CD4-positive, CD25-positive, alpha-beta regulatory T cell (primary cell): ENCODE measurements around the gene OSBP2. TPM values are rescaled to one million over a fixed set of nuclear protein-coding genes. Genes with fewer than 3 reads are reported as not detected.

Experiments used
- ATAC-seq, 2 donors: fragments of 150-1000 bp; cut with Tn5 transposase; one replicate each; pipeline ENCODE4 v1.10.0; 2021; ENCODE audit warnings: low read depth in 2 of 2, moderate number of reproducible peaks in 2 of 2, moderate library complexity in 1 of 2
- DNase-seq, 3 donors: peaks; one replicate each; pipeline versions ENCODE4 v3.0.0 to v3.0.0-alpha.2; 2012 to 2022; ENCODE audit warnings: mixed read lengths in 1 of 3
- H3K27ac ChIP-seq: one replicate; pipeline ENCODE4 v1.7.0; 2013; ENCODE audit warnings: mild to moderate bottlenecking, low read length; ENCODE audit not compliant: insufficient read depth, poor library complexity, severe bottlenecking
- H3K27me3 ChIP-seq: one replicate; pipeline ENCODE4 v1.7.0; 2013; ENCODE audit warnings: low read length; ENCODE audit not compliant: control insufficient read depth, insufficient read depth
- H3K36me3 ChIP-seq: one replicate; pipeline ENCODE4 v1.7.0; 2013; ENCODE audit warnings: mild to moderate bottlenecking, low read length, moderate library complexity; ENCODE audit not compliant: control insufficient read depth, insufficient read depth
- H3K4me1 ChIP-seq: 2 replicates; pipeline ENCODE4 v1.7.0; 2013; ENCODE audit warnings: mild to moderate bottlenecking, low read length; ENCODE audit not compliant: insufficient read depth, control insufficient read depth, poor library complexity, severe bottlenecking
- H3K4me3 ChIP-seq: one replicate; pipeline ENCODE4 v1.7.0; 2013; ENCODE audit warnings: low read depth, mild to moderate bottlenecking, low read length, moderate library complexity
- H3K9me3 ChIP-seq, 2 experiments: 1 replicate in 1 of 2; 2 replicates in 1 of 2; pipeline ENCODE4 v1.7.0; 2013; ENCODE audit warnings: low read length in 2 of 2, mild to moderate bottlenecking in 1 of 2, moderate library complexity in 1 of 2; ENCODE audit not compliant: control insufficient read depth in 2 of 2
- H3K27ac Mint-ChIP-seq, 3 donors: one replicate each; pipeline ENCODE4 v1.8.0; 2020 to 2022; ENCODE audit warnings: mild to moderate bottlenecking in 3 of 3, mixed read lengths in 3 of 3, moderate library complexity in 2 of 3
- H3K27me3 Mint-ChIP-seq: one replicate; pipeline ENCODE4 v1.8.0; 2022; ENCODE audit warnings: mild to moderate bottlenecking, mixed read lengths
- H3K36me3 Mint-ChIP-seq: one replicate; pipeline ENCODE4 v1.8.0; 2020; ENCODE audit warnings: mixed read lengths
- H3K4me1 Mint-ChIP-seq, 4 donors: one replicate each; pipeline ENCODE4 v1.8.0; 2020 to 2022; ENCODE audit warnings: mixed read lengths in 4 of 4, mild to moderate bottlenecking in 1 of 4
- H3K4me3 Mint-ChIP-seq, 4 donors: one replicate each; pipeline ENCODE4 v1.8.0; 2020 to 2022; ENCODE audit warnings: mild to moderate bottlenecking in 4 of 4, mixed read lengths in 4 of 4, moderate library complexity in 3 of 4
- H3K9me3 Mint-ChIP-seq, 7 donors: one replicate each; pipeline ENCODE4 v1.8.0; 2020 to 2022; ENCODE audit warnings: mixed read lengths in 7 of 7, mild to moderate bottlenecking in 3 of 7, moderate library complexity in 2 of 7
- polyA plus RNA-seq, 4 donors: library from polyadenylated mRNA; unstranded; fragments of 300-500 nt; fragmentation: Illumina TruSeq; gene quantifications; one replicate each; pipeline ENCODE4 v1.2.3, GENCODE V29; 2021
- total RNA-seq: library from RNA; stranded (reverse); gene quantifications from one replicate; pipeline ENCODE4 v1.2.3, GENCODE V29; 2022

The OSBP2 gene
- total and polyA plus RNA-seq, 5 donors from 2014 or later = 0.86 to 9.9 (median 1.7) TPM

DNA sequence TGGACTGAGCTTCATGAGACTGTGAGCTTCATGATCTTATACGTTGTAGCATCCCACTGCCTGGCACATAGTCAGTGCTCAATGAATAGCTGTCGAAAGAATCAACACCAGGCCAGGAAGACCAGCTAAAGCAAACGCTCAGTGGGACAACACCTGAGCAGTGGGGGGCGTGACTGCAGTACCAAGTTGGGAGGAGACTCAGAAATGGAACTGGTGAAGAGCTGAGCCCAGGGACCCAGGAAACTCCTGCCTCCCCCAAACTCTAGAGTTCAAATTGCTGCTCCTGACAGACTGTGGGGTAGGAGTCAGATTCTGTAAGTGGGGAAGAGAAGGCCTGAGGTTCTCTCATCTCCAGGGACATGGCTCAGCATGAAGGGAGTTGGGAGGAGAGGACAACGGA, 214.6 kb downstream of the OSBP2 start:
- no peaks in the 10 kb centered on the region for H3K27me3 Mint-ChIP-seq

DNA sequence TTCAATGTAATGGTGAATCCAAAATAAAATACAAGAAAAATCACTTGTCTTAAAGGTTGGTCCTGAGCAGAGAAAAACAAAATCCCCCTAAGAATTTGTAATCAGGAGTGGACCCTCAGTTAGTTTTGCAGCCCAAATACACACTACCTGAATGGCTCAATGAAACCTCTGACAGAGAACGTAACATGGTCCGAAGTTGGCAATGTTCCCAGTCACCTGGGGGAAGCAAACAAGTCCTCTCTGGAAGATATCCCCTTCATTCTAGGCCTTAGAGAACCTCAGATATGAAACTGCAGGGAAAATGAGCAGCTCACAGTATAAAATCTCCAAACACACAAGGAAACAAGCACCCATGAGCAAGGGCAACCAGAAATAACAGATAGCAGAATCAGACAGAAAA, 215.7 kb downstream of the OSBP2 start:
- H3K36me3 ChIP-seq = peaks cover 12% of the 10 kb centered on the region
- H3K4me3 ChIP-seq = no peak overlapping the region
- ATAC-seq (no peak), DNase-seq (no peak)
- Mint-ChIP-seq H3K4me1 (peaks cover 0 to 4% (median under 1%) of the 10 kb centered on the region in 4 donors), H3K36me3 (peaks cover 6% of the 10 kb centered on the region), H3K4me3 (no peak overlapping the region), H3K27me3 (no peaks in the 10 kb centered on the region), H3K9me3 (peaks cover 0 to 4% (median under 1%) of the 10 kb centered on the region in 7 donors), H3K27ac (no peak overlapping the region)
- peaks cover 0 to under 1% of the 10 kb centered on the region in 2 experiments for H3K9me3 ChIP-seq
- no peak overlapping the region for H3K27ac ChIP-seq
- H3K27me3 ChIP-seq = no peaks in the 10 kb centered on the region
- no peaks in the 10 kb centered on the region for H3K4me1 ChIP-seq

More for the DNA sequence above, 214.6 kb downstream of the OSBP2 start:
- H3K4me3 ChIP-seq = no peak overlapping the region
- ATAC-seq (no peak), DNase-seq (no peak)
- H3K4me3 Mint-ChIP-seq = no peak overlapping the region
- H3K9me3 ChIP-seq = no peaks in the 10 kb centered on the region
- H3K36me3 Mint-ChIP-seq = peaks cover 6% of the 10 kb centered on the region
- H3K4me1 Mint-ChIP-seq = peaks cover 0 to 4% (median under 1%) of the 10 kb centered on the region in 4 donors
- H3K9me3 Mint-ChIP-seq = peaks cover 0 to 4% (median 0%) of the 10 kb centered on the region in 7 donors
- no peaks in the 10 kb centered on the region for H3K4me1 ChIP-seq
- peaks cover 15% of the 10 kb centered on the region for H3K36me3 ChIP-seq
- peak overlapping the region in 1 of 3 donors; percentile 46 for H3K27ac Mint-ChIP-seq
- no peaks in the 10 kb centered on the region for H3K27me3 ChIP-seq
- H3K27ac ChIP-seq = no peak overlapping the region

DNA sequence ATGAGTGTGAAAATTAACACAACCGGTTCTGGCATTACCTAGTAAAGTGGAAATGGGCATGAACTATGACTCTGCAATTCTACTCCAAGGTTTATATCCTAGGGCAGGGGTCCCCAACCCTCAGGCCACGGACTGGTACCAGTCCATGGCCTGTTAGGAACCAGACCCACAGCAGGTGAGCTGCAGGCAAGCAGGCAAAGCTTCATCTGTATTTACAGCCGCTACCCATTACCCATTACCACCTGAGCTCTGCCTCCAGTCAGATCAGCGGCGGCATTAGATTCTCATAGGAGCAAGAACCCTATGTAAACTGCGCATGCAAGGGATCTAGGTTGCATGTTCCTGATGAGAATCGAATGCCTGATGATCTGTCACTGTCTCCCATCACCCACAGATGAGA, 224.1 kb downstream of the OSBP2 start:
- Mint-ChIP-seq H3K36me3 (peaks cover 3% of the 10 kb centered on the region), H3K27ac (no peak overlapping the region), H3K4me3 (no peak overlapping the region), H3K4me1 (peaks cover 5 to 25% (median 13%) of the 10 kb centered on the region in 4 donors), H3K9me3 (peaks cover 0 to 1% (median 0%) of the 10 kb centered on the region in 7 donors), H3K27me3 (peaks cover 4% of the 10 kb centered on the region)
- Histone ChIP-seq H3K4me3 (no peak overlapping the region), H3K9me3 (peaks cover 5 to 8% of the 10 kb centered on the region in 2 experiments), H3K27me3 (no peaks in the 10 kb centered on the region), H3K4me1 (peaks cover 14% of the 10 kb centered on the region), H3K36me3 (no peaks in the 10 kb centered on the region), H3K27ac (no peak overlapping the region)
- DNase-seq (no peak), ATAC-seq (no peak)

DNA sequence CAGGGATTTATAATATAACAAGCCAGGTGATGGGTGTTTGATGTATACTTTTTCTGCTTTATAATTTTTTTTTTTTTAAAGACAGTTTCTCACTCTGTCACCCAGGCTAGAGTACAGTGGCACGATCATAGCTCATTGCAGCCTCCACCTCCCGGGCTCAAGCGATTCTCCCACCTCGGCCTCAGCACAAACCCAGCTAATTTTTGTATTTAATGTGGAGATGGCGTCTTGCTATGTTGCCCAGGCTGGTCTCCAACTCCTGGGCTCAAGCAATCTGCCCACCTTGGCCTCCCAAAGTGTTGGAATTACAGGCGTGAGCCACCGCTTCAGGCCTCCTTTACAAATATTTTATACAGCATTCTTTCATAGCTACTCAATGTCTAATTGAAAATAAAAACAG, 225.3 kb downstream of the OSBP2 start:
- H3K4me3 ChIP-seq = no peak overlapping the region
- peaks cover 5 to 8% of the 10 kb centered on the region in 2 experiments for H3K9me3 ChIP-seq
- Mint-ChIP-seq H3K4me3 (peak overlapping the region in 2 of 4 donors; percentile 58 to 82), H3K4me1 (peaks cover 5 to 28% (median 14%) of the 10 kb centered on the region in 4 donors), H3K27me3 (peaks cover 4% of the 10 kb centered on the region), H3K27ac (peak overlapping the region in 1 of 3 donors; percentile 53), H3K36me3 (peaks cover 8% of the 10 kb centered on the region), H3K9me3 (peaks cover 0 to 1% (median 0%) of the 10 kb centered on the region in 7 donors)
- peaks cover 6% of the 10 kb centered on the region for H3K36me3 ChIP-seq
- ATAC-seq = no peak
- H3K27ac ChIP-seq = no peak overlapping the region
- DNase-seq = no peak
- no peaks in the 10 kb centered on the region for H3K27me3 ChIP-seq
- peaks cover 14% of the 10 kb centered on the region for H3K4me1 ChIP-seq

DNA sequence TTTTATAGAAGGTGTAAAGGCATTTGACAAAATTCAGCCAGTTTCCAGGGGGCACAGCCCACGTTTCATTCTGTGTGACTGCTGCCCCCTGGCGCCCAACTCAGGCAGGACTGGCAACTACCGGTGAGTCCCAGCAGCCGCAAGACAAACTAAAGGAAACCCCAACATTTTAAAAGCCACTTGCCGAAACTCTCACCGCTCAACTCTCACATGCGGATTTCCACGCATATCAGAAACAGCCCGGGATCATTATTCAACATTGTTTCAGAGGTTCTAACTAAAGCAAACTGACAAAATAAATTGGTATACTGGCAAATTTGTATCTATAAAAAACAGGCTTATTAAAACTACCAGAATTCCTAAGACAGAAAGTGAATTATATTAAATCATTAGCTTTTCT, 225.7 kb downstream of the OSBP2 start:
- Mint-ChIP-seq H3K27ac (peak overlapping the region; percentile 11 to 63 (median 53)), H3K9me3 (peaks cover 0 to under 1% (median 0%) of the 10 kb centered on the region in 7 donors), H3K4me1 (peaks cover 5 to 28% (median 15%) of the 10 kb centered on the region in 4 donors), H3K27me3 (peaks cover 4% of the 10 kb centered on the region), H3K36me3 (peaks cover 13% of the 10 kb centered on the region), H3K4me3 (peak overlapping the region; percentile 81 to 96 (median 84))
- H3K4me1 ChIP-seq = peaks cover 14% of the 10 kb centered on the region
- H3K9me3 ChIP-seq = peaks cover 5 to 8% of the 10 kb centered on the region in 2 experiments
- H3K36me3 ChIP-seq = peaks cover 8% of the 10 kb centered on the region
- DNase-seq (peak; percentile 71 to 82 (median 78)), ATAC-seq (peak; percentile 64 to 73)
- H3K4me3 ChIP-seq = peak overlapping the region; percentile 77
- H3K27me3 ChIP-seq = no peaks in the 10 kb centered on the region
- no peak overlapping the region for H3K27ac ChIP-seq

DNA sequence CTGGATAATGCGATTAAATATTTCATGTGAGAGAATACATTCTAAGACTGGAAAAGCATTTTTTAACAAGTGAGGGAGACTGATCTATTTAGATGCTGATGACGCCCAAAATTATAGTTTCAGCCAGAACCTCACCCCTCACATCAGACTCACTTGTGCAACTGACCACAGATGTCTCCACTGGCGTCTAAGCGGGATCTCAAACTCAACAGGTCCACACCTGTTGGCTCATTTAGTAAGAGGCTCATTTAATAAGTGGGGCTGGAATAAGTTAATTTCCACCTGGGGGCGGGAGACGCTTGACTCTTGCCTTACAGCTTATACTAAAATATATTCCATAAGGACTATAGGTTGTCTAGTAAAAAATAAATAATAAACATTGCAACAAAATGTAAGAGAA, 226.4 kb downstream of the OSBP2 start:
- Mint-ChIP-seq H3K9me3 (no peaks in the 10 kb centered on the region), H3K27me3 (peaks cover 4% of the 10 kb centered on the region), H3K27ac (peak overlapping the region in 2 of 3 donors; percentile 83 to 88), H3K36me3 (peaks cover 13% of the 10 kb centered on the region), H3K4me3 (peak overlapping the region; percentile 81 to 96 (median 84)), H3K4me1 (peaks cover 5 to 28% (median 15%) of the 10 kb centered on the region in 4 donors)
- peaks cover 0 to 1% of the 10 kb centered on the region in 2 experiments for H3K9me3 ChIP-seq
- DNase-seq = no peak
- H3K4me3 ChIP-seq = peak overlapping the region; percentile 77
- peaks cover 14% of the 10 kb centered on the region for H3K4me1 ChIP-seq
- no peak for ATAC-seq
- peak overlapping the region; percentile 69 for H3K27ac ChIP-seq
- H3K36me3 ChIP-seq = peaks cover 15% of the 10 kb centered on the region
- no peaks in the 10 kb centered on the region for H3K27me3 ChIP-seq

DNA sequence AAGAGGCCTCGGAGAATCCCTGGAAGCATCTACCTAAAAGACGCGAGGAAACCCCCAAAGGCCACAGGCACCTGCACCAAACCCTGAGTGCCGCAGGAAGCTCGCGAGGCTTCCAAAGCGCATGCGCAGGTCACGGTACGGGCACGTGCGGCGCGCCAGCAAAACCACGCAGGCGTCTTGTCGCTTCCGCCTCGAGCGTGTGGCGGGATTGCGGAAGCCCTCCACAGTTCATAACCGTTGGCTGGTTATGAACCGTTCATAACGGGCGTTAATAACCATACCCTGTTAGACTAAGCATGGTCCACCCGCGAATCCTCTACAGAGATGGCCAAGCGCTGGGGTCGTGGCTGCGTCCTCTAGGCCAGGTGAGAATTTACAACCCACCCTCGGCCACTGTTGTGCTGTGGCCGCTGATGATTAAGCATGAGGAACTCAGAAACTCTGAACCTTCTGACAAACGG, 227.5 kb downstream of the OSBP2 start:
- Mint-ChIP-seq H3K36me3 (peaks cover 20% of the 10 kb centered on the region), H3K27ac (peak overlapping the region; percentile 83 to 88 (median 88)), H3K4me3 (peak overlapping the region; percentile 81 to 96 (median 84)), H3K27me3 (peaks cover 4% of the 10 kb centered on the region), H3K4me1 (peaks cover 5 to 31% (median 15%) of the 10 kb centered on the region in 4 donors), H3K9me3 (no peaks in the 10 kb centered on the region)
- Histone ChIP-seq H3K27me3 (no peaks in the 10 kb centered on the region), H3K36me3 (peaks cover 23% of the 10 kb centered on the region), H3K9me3 (no peaks in the 10 kb centered on the region), H3K4me3 (peak overlapping the region; percentile 77), H3K27ac (peak overlapping the region; percentile 69), H3K4me1 (peaks cover 14% of the 10 kb centered on the region)
- DNase-seq (peak; percentile 73 to 86 (median 77)), ATAC-seq (peak; percentile 67 to 75)
